DOHH2 (cell line): Measurements from ENCODE around the gene METTL21C.

Source experiments
- EZH2phosphoT487 ChIP-seq: fragments of 200-600 bp; sonication (generic); IDR thresholded peaks from 2 replicates; pipeline ENCODE4 v1.6.1; 2017; ENCODE audit warnings: borderline replicate concordance, mild to moderate bottlenecking, antibody characterized with exemption, low read length, moderate library complexity, mixed read lengths
- TF ChIP-seq, protein P1 (sequence below): fragments of 200-600 bp; sonication (generic); IDR thresholded peaks from one replicate; pipeline ENCODE4 v1.5.1; 2014; ENCODE audit warnings: antibody characterized with exemption, mild to moderate bottlenecking, low read depth, low read length; ENCODE audit not compliant: poor library complexity, severe bottlenecking

DNA sequence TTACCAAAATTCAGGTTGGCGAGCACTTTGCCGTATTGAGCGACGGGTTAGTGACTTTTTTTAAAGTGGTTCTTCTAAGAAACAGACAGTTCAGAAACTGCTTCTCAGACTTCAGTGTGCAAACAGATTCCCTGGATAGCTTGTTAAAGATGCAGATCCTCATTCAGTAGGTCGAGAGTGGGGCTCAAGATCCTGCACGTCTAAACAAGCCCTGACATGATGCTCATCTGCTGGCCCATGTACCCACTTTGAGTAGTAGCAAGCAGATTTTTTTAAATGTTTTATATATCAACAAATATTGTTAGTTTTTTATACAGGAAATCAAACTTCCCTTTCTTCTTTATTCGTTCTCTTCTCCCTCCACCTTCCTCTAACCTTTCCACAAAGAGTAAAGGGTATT is 7.3 kb downstream of the METTL21C start:
- TF ChIP-seq, protein P1, sequence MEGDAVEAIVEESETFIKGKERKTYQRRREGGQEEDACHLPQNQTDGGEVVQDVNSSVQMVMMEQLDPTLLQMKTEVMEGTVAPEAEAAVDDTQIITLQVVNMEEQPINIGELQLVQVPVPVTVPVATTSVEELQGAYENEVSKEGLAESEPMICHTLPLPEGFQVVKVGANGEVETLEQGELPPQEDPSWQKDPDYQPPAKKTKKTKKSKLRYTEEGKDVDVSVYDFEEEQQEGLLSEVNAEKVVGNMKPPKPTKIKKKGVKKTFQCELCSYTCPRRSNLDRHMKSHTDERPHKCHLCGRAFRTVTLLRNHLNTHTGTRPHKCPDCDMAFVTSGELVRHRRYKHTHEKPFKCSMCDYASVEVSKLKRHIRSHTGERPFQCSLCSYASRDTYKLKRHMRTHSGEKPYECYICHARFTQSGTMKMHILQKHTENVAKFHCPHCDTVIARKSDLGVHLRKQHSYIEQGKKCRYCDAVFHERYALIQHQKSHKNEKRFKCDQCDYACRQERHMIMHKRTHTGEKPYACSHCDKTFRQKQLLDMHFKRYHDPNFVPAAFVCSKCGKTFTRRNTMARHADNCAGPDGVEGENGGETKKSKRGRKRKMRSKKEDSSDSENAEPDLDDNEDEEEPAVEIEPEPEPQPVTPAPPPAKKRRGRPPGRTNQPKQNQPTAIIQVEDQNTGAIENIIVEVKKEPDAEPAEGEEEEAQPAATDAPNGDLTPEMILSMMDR: no peak
- no peak for TF ChIP-seq EZH2phosphoT487
